Colonic mucosa (tissue), 4 donors: ENCODE data around the gene LCA5L. TPM values are rescaled to one million over a fixed set of nuclear protein-coding genes. Genes with fewer than 3 reads are reported as not detected.

ENCODE experiments used
- DNase-seq: peaks from one replicate; pipeline ENCODE4 v3.0.0-alpha.2; 2020
- H3K27ac ChIP-seq: fragments of 200-600 bp; one replicate; pipeline ENCODE4 v1.8.0; 2021
- H3K27me3 ChIP-seq: fragments of 200-600 bp; one replicate; pipeline ENCODE4 v1.8.0; 2021
- H3K36me3 ChIP-seq: fragments of 200-600 bp; one replicate; pipeline ENCODE4 v1.8.0; 2021
- H3K4me1 ChIP-seq: fragments of 200-600 bp; one replicate; pipeline ENCODE4 v1.8.0; 2021; ENCODE audit warnings: mild to moderate bottlenecking
- H3K4me3 ChIP-seq: fragments of 200-600 bp; one replicate; pipeline ENCODE4 v1.8.0; 2021
- H3K9ac ChIP-seq, 2 donors: one replicate each; pipeline ENCODE4 v1.7.0; 2013; ENCODE audit warnings: control low read depth in 2 of 2, low read depth in 2 of 2, low read length in 2 of 2
- H3K9me3 ChIP-seq: fragments of 200-600 bp; one replicate; pipeline ENCODE4 v1.8.0; 2021
- intact Hi-C: fragments of 100-400 bp; cut with DNase I; formaldehyde crosslinking; loops from one replicate; pipeline ENCODE4 v1.14.1; 2022
- total RNA-seq, 2 donors: library from RNA; stranded (reverse); fragmentation: NEBNext Ultra II Directional in 1 of 2; extraction: Animal tissue kit (Norgen Biotek cat#: 25700) in 1 of 2; gene quantifications; one replicate each; pipeline ENCODE4 v1.2.1, GENCODE V29; 2021
- TF ChIP-seq, protein P1 (sequence below): fragments of 200-600 bp; IDR thresholded peaks from one replicate; pipeline ENCODE4 v1.8.0; 2022; ENCODE audit warnings: antibody characterized with exemption, mild to moderate bottlenecking
- donor health status: healthy.
- donor health status: DM: no; HTN: no; CAD: no.
- donor health status: DM: no; HTN: no; CAD: no.

LCA5L gene
- total RNA-seq, 2 donors from 2014 or later, result 0.64 to 0.98 TPM

GRCh38 chr21:39390212-39390765 is 55.3 kb downstream of the LCA5L start:
- intact Hi-C loops, result no loop called here
- H3K9me3 ChIP-seq, result no peaks in the 10 kb centered on the region

DNA sequence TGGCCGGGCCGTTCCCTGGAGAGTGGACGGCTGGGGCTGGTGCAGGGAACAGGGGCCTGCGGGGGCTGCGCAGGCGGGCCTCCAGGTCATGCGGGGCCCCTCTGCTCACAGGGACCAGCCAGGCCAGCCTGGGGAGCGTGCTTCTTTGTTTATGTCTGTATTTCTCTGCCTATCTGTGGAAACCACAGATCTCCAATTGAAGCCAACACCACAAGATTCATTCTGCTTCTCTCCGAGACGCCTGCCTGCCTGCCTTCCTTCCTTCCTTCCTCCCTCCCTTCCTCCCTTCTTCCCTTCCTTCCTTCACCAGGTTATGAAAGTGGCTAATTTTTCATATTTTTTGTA is 56.8 kb downstream of the LCA5L start:
- Histone ChIP-seq H3K9me3 (no peaks in the 10 kb centered on the region), H3K27me3 (no peaks in the 10 kb centered on the region), H3K9ac (peak overlapping the region; percentile 70 to 81), H3K27ac (no peak overlapping the region), H3K36me3 (peaks cover 5% of the 10 kb centered on the region), H3K4me3 (peak overlapping the region; percentile 36), H3K4me1 (peaks cover 3% of the 10 kb centered on the region)
- no peak for DNase-seq
- intact Hi-C loops, result loop anchor here (2.0 to 5.0 kb wide), 2 partner anchors 76 to 208 kb away; partner anchors contain the start of gene BRWD1
- TF ChIP-seq, protein P1, sequence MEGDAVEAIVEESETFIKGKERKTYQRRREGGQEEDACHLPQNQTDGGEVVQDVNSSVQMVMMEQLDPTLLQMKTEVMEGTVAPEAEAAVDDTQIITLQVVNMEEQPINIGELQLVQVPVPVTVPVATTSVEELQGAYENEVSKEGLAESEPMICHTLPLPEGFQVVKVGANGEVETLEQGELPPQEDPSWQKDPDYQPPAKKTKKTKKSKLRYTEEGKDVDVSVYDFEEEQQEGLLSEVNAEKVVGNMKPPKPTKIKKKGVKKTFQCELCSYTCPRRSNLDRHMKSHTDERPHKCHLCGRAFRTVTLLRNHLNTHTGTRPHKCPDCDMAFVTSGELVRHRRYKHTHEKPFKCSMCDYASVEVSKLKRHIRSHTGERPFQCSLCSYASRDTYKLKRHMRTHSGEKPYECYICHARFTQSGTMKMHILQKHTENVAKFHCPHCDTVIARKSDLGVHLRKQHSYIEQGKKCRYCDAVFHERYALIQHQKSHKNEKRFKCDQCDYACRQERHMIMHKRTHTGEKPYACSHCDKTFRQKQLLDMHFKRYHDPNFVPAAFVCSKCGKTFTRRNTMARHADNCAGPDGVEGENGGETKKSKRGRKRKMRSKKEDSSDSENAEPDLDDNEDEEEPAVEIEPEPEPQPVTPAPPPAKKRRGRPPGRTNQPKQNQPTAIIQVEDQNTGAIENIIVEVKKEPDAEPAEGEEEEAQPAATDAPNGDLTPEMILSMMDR, result no peak

More at GRCh38 chr21:39390212-39390765, 55.3 kb downstream of the LCA5L start:
- no peak overlapping the region for H3K9ac ChIP-seq
- H3K36me3 ChIP-seq, result peaks cover 8% of the 10 kb centered on the region
- H3K4me3 ChIP-seq, result no peak overlapping the region
- H3K27ac ChIP-seq, result no peak overlapping the region
- TF ChIP-seq, protein P1, result no peak
- DNase-seq, result no peak
- H3K4me1 ChIP-seq, result peaks cover 3% of the 10 kb centered on the region
- H3K27me3 ChIP-seq, result no peaks in the 10 kb centered on the region

- TF ChIP-seq, protein P1, result peak; percentile 95
- Histone ChIP-seq H3K9me3 (no peaks in the 10 kb centered on the region), H3K27me3 (no peaks in the 10 kb centered on the region), H3K36me3 (peaks cover 5% of the 10 kb centered on the region), H3K4me3 (peak overlapping the region; percentile 36), H3K9ac (peak overlapping the region; percentile 70 to 81), H3K4me1 (peaks cover 3% of the 10 kb centered on the region), H3K27ac (peak overlapping the region; percentile 58)
- intact Hi-C loops, result loop anchor here (2.0 to 5.0 kb wide), 2 partner anchors 76 to 207 kb away; partner anchors contain the start of gene BRWD1
- DNase-seq, result peak; percentile 96
These were observed 57.4 kb downstream of the LCA5L start for GRCh38 chr21:39388038-39388810.

GRCh38 chr21:39387461-39388037 is 58.0 kb downstream of the LCA5L start:
- TF ChIP-seq, protein P1, result no peak
- Histone ChIP-seq H3K27me3 (no peaks in the 10 kb centered on the region), H3K4me1 (peaks cover 3% of the 10 kb centered on the region), H3K36me3 (peaks cover 5% of the 10 kb centered on the region), H3K9ac (peak overlapping the region; percentile 70 to 81), H3K9me3 (no peaks in the 10 kb centered on the region), H3K4me3 (peak overlapping the region; percentile 36), H3K27ac (peak overlapping the region; percentile 64)
- intact Hi-C loops, result loop anchor here (2.0 to 5.0 kb wide), 2 partner anchors 75 to 207 kb away; partner anchors contain the start of gene BRWD1
- DNase-seq, result peak; percentile 94

GRCh38 chr21:39386899-39387298 is 58.7 kb downstream of the LCA5L start:
- DNase-seq, result no peak
- H3K9me3 ChIP-seq, result no peaks in the 10 kb centered on the region
- TF ChIP-seq, protein P1, result no peak
- peak overlapping the region; percentile 64 for H3K27ac ChIP-seq
- intact Hi-C loops, result loop anchor here (5.0 kb wide), 1 partner anchor 75 kb away; the partner anchor contains the start of gene BRWD1
- H3K4me3 ChIP-seq, result no peak overlapping the region
- no peaks in the 10 kb centered on the region for H3K27me3 ChIP-seq
- peaks cover 3% of the 10 kb centered on the region for H3K4me1 ChIP-seq
- H3K36me3 ChIP-seq, result peaks cover under 1% of the 10 kb centered on the region
- no peak overlapping the region for H3K9ac ChIP-seq
